NK-92 treated with Interleukin-12 subunit alpha and Interleukin-12 subunit beta, amount 100 ng/mL, for 24 hours (cell line): Measurements from ENCODE around the gene MS4A13.
"Not testable (repeated sequence)": the region's sequence is repeated elsewhere in the genome, so short reads cannot be mapped to it uniquely, and the experiment has no call there.

Source experiments
- DNase-seq: peaks from one replicate; lab custom pipeline; 2025; lab: John Stamatoyannopoulos, UW

The MS4A13 gene

GRCh38 chr11:60530454-60531100, 15.4 kb downstream of the MS4A13 start:
- DNase-seq: no peak

- not testable (repeated sequence) for DNase-seq
These were observed 17.2 kb downstream of the MS4A13 start for GRCh38 chr11:60532383-60532782.

- not testable (repeated sequence) for DNase-seq
These were observed 23.4 kb downstream of the MS4A13 start for GRCh38 chr11:60538627-60539026.

GRCh38 chr11:60544077-60544476, 28.9 kb downstream of the MS4A13 start:
- DNase-seq: no peak

GRCh38 chr11:60561254-60561653, 46.1 kb downstream of the MS4A13 start:
- DNase-seq: no peak

- DNase-seq: no peak
These were observed 48.5 kb downstream of the MS4A13 start for GRCh38 chr11:60563553-60564235.

- no peak for DNase-seq
These were observed 51.6 kb downstream of the MS4A13 start for GRCh38 chr11:60566776-60567175.

- DNase-seq: no peak
These were observed 55.8 kb downstream of the MS4A13 start for GRCh38 chr11:60570970-60571369.

- DNase-seq: no peak
These were observed 74.4 kb downstream of the MS4A13 start for GRCh38 chr11:60589611-60590010.
